ENCODE data around the gene IDH3B. TPM values are rescaled to one million over a fixed set of nuclear protein-coding genes. Genes with fewer than 3 reads are reported as not detected.

Gene IDH3B
- total and polyA plus RNA-seq, 2 of the 8 experiments (the other 6 are each of a cell fraction or from before 2014, with no cell fraction given), result 110 to 167 TPM

GRCh38 chr20:2626853-2627541 is 37.0 kb downstream of the IDH3B start (continued):
- TF ChIP-seq EP300 (IDR thresholded peaks at IDR 0.05; ENCODE audit: borderline replicate concordance in 1 of 2, low read depth in 2 of 2, low read length in 2 of 2) (no peak), SIRT6 (IDR thresholded peaks at IDR 0.05; ENCODE audit: low read length) (no peak), FOSL1 (IDR thresholded peaks at IDR 0.05; ENCODE audit: insufficient read depth, low read depth, low read length) (no peak), SUZ12 (IDR thresholded peaks at IDR 0.05; ENCODE audit: low read length) (no peak), HDAC2 (IDR thresholded peaks at IDR 0.05; ENCODE audit: borderline replicate concordance in 1 of 2, low read depth in 2 of 2, low read length in 2 of 2) (no peak), CBX5 (IDR thresholded peaks at IDR 0.05; ENCODE audit: low read depth, low read length) (no peak)

All from H1 (cell line).